ENCODE results near the gene CACNA2D4.

- no peak for TF ChIP-seq POLR2A (IDR thresholded peaks at IDR 0.05)
- TF ChIP-seq, protein P1, sequence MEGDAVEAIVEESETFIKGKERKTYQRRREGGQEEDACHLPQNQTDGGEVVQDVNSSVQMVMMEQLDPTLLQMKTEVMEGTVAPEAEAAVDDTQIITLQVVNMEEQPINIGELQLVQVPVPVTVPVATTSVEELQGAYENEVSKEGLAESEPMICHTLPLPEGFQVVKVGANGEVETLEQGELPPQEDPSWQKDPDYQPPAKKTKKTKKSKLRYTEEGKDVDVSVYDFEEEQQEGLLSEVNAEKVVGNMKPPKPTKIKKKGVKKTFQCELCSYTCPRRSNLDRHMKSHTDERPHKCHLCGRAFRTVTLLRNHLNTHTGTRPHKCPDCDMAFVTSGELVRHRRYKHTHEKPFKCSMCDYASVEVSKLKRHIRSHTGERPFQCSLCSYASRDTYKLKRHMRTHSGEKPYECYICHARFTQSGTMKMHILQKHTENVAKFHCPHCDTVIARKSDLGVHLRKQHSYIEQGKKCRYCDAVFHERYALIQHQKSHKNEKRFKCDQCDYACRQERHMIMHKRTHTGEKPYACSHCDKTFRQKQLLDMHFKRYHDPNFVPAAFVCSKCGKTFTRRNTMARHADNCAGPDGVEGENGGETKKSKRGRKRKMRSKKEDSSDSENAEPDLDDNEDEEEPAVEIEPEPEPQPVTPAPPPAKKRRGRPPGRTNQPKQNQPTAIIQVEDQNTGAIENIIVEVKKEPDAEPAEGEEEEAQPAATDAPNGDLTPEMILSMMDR (IDR thresholded peaks at IDR 0.05) = no peak
Observed at GRCh38 chr12:1851151-1851701, 67.2 kb downstream of the CACNA2D4 start.
